HL-60 (cell line): ENCODE results near the gene CNPY2.

ENCODE experiments used
- POLR2AphosphoS5 ChIP-seq: IDR thresholded peaks from 2 replicates; pipeline ENCODE4 v1.6.1; 2012; ENCODE audit warnings: low read depth
- SPI1 ChIP-seq: IDR thresholded peaks from 2 replicates; pipeline ENCODE4 v1.6.1; 2012; ENCODE audit warnings: low read depth, mild to moderate bottlenecking, borderline replicate concordance
- TF ChIP-seq, protein P1 (sequence below): IDR thresholded peaks from one replicate; pipeline ENCODE4 v1.5.1; 2011; ENCODE audit warnings: low read length, control low read depth, inconsistent platforms; ENCODE audit not compliant: insufficient read depth
- TF ChIP-seq, protein P2 (sequence below): IDR thresholded peaks from 2 replicates; pipeline ENCODE4 v1.6.1; 2012; ENCODE audit warnings: low read depth; ENCODE audit not compliant: insufficient replicate concordance

DNA sequence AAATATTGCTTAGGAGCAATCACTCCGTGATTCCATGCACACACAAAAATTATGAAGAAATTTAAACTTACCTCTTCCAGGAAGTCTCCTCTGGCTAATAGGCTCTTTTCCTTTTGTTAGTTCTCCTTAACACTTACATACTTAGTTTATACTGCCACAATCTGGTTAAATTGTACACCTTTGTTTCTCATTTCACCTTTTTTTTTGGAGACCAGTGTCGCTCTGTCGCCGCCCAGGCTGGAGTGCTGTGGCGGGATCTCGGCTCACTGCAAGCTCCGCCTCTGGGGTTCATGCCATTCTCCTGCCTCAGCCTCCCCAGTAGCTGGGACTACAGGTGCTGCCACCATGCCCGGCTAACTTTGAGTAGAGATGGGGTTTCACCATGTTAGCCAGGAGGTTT is 55.4 kb downstream of the CNPY2 start:
- TF ChIP-seq, protein P1, sequence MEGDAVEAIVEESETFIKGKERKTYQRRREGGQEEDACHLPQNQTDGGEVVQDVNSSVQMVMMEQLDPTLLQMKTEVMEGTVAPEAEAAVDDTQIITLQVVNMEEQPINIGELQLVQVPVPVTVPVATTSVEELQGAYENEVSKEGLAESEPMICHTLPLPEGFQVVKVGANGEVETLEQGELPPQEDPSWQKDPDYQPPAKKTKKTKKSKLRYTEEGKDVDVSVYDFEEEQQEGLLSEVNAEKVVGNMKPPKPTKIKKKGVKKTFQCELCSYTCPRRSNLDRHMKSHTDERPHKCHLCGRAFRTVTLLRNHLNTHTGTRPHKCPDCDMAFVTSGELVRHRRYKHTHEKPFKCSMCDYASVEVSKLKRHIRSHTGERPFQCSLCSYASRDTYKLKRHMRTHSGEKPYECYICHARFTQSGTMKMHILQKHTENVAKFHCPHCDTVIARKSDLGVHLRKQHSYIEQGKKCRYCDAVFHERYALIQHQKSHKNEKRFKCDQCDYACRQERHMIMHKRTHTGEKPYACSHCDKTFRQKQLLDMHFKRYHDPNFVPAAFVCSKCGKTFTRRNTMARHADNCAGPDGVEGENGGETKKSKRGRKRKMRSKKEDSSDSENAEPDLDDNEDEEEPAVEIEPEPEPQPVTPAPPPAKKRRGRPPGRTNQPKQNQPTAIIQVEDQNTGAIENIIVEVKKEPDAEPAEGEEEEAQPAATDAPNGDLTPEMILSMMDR: no peak
- TF ChIP-seq, protein P2, sequence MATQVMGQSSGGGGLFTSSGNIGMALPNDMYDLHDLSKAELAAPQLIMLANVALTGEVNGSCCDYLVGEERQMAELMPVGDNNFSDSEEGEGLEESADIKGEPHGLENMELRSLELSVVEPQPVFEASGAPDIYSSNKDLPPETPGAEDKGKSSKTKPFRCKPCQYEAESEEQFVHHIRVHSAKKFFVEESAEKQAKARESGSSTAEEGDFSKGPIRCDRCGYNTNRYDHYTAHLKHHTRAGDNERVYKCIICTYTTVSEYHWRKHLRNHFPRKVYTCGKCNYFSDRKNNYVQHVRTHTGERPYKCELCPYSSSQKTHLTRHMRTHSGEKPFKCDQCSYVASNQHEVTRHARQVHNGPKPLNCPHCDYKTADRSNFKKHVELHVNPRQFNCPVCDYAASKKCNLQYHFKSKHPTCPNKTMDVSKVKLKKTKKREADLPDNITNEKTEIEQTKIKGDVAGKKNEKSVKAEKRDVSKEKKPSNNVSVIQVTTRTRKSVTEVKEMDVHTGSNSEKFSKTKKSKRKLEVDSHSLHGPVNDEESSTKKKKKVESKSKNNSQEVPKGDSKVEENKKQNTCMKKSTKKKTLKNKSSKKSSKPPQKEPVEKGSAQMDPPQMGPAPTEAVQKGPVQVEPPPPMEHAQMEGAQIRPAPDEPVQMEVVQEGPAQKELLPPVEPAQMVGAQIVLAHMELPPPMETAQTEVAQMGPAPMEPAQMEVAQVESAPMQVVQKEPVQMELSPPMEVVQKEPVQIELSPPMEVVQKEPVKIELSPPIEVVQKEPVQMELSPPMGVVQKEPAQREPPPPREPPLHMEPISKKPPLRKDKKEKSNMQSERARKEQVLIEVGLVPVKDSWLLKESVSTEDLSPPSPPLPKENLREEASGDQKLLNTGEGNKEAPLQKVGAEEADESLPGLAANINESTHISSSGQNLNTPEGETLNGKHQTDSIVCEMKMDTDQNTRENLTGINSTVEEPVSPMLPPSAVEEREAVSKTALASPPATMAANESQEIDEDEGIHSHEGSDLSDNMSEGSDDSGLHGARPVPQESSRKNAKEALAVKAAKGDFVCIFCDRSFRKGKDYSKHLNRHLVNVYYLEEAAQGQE: no peak
- no peak for TF ChIP-seq POLR2AphosphoS5
- TF ChIP-seq SPI1: no peak
